ENCODE measurements around the gene SPO11. TPM values are rescaled to one million over a fixed set of nuclear protein-coding genes. Genes with fewer than 3 reads are reported as not detected.

The SPO11 gene
- total RNA-seq, result not detected

GRCh38 chr20:57329608-57330221, at the start of gene SPO11:
Gene SPO11 (plus strand): TSS chr20:57329803. CDS start chr20:57329868, 65 bp downstream.
- no peak within 1 kb of the TSS for H3K4me3 ChIP-seq (ENCODE audit: low read depth, poor library complexity, severe bottlenecking)
- intact Hi-C loops (cut with DNase I; ENCODE audit: low total_unique reads), result no loop called here
- WGBS, 2 donors, result 72 to 86% methylated on average over 31 to 32 of the region's 40 CpGs
- no peak for TF ChIP-seq POLR2A (IDR thresholded peaks at IDR 0.05)
- TF ChIP-seq, protein P1, sequence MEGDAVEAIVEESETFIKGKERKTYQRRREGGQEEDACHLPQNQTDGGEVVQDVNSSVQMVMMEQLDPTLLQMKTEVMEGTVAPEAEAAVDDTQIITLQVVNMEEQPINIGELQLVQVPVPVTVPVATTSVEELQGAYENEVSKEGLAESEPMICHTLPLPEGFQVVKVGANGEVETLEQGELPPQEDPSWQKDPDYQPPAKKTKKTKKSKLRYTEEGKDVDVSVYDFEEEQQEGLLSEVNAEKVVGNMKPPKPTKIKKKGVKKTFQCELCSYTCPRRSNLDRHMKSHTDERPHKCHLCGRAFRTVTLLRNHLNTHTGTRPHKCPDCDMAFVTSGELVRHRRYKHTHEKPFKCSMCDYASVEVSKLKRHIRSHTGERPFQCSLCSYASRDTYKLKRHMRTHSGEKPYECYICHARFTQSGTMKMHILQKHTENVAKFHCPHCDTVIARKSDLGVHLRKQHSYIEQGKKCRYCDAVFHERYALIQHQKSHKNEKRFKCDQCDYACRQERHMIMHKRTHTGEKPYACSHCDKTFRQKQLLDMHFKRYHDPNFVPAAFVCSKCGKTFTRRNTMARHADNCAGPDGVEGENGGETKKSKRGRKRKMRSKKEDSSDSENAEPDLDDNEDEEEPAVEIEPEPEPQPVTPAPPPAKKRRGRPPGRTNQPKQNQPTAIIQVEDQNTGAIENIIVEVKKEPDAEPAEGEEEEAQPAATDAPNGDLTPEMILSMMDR (IDR thresholded peaks at IDR 0.05), result no peak
- no peak for DNase-seq (ENCODE audit: low spot score in 2 of 2)

DNA sequence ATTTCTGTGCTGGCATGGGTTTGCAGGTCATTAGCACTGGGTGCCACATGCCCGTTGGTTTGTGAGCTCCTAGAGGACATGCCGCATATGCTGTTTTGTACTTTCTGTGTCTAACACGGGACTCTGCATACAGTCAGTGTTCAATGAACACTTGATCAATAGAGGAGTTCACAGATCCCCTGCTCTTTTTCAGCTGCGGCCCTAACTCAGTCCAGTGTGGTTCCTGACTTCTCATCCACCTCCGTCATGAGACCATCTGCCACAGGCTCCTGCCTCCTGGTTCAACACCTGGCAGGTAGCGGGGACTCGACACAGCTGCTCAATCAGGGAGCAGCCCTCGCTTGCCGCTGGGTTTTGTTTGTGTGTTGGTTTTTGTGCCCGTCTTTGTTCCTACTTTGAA, 49.4 kb upstream of the SPO11 start:
- no peak for DNase-seq (ENCODE audit: low spot score in 2 of 2)
- intact Hi-C loops (cut with DNase I; ENCODE audit: low total_unique reads), result no loop called here
- 89 to 95% methylated on average over 10 of the region's 10 CpGs for WGBS, 2 donors
- no peak for TF ChIP-seq POLR2A (IDR thresholded peaks at IDR 0.05)
- TF ChIP-seq, protein P1 (IDR thresholded peaks at IDR 0.05), result no peak
- no peak overlapping the region for H3K4me3 ChIP-seq (ENCODE audit: low read depth, poor library complexity, severe bottlenecking)

DNA sequence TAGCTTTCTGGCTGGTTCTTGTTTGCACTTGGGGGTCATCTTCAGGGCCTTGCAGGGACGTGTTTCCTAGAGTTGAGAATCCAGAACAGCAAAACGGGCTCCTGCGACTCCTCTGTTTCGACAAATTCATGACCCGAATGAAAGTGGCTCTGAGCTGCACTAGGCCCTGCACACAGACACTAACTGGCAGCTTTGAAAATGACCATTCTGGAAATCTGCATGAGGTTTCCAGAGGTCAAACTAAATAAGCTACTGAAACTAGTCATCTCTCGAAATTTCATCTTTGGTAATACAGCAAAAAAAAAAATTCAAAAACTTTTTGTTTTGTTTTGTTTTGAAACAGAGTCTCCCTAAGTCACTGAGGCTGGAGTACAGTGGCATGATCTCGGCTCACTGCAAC, 47.7 kb upstream of the SPO11 start:
- DNase-seq (ENCODE audit: low spot score in 2 of 2), result no peak
- intact Hi-C loops (cut with DNase I; ENCODE audit: low total_unique reads), result no loop called here
- 90 to 91% methylated on average over 7 of the region's 7 CpGs for WGBS, 2 donors

GRCh38 chr20:57282670-57283361, 46.8 kb upstream of the SPO11 start:
- TF ChIP-seq, protein P1 (IDR thresholded peaks at IDR 0.05), result no peak
- TF ChIP-seq POLR2A (IDR thresholded peaks at IDR 0.05), result no peak
- WGBS, 2 donors, result 43 to 45% methylated on average over 18 of the region's 18 CpGs
- intact Hi-C loops (cut with DNase I; ENCODE audit: low total_unique reads), result no loop called here

More for the DNA sequence above, 47.7 kb upstream of the SPO11 start:
- no peak overlapping the region for H3K4me3 ChIP-seq (ENCODE audit: low read depth, poor library complexity, severe bottlenecking)
- TF ChIP-seq POLR2A (IDR thresholded peaks at IDR 0.05), result no peak
- TF ChIP-seq, protein P1 (IDR thresholded peaks at IDR 0.05), result no peak

DNA sequence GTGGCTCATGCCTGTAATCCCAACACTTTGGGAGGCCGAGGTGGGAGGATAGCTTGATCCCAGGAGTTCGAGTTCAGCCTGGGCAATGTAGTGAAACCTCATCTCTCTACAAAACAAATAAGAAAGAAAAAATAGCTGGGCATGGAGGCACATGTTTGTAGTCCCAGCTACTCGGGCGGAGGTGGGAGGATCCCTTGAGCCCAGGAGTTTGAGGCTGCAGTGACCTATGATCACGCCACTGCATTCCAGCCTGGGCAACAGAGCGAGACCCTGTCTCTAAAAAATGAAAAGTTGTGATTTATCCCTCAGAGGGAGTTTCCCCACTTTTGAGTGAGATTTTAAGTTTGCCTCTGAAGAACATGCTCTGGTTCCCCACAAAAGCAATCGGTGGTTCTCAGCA, 45.7 kb upstream of the SPO11 start:
- TF ChIP-seq POLR2A (IDR thresholded peaks at IDR 0.05), result no peak
- TF ChIP-seq, protein P1 (IDR thresholded peaks at IDR 0.05), result no peak
- no peak for DNase-seq (ENCODE audit: low spot score in 2 of 2)
- intact Hi-C loops (cut with DNase I; ENCODE audit: low total_unique reads), result no loop called here
- no peak overlapping the region for H3K4me3 ChIP-seq (ENCODE audit: low read depth, poor library complexity, severe bottlenecking)
- 83 to 91% methylated on average over 7 of the region's 7 CpGs for WGBS, 2 donors

More at GRCh38 chr20:57282670-57283361, 46.8 kb upstream of the SPO11 start:
- no peak for DNase-seq (ENCODE audit: low spot score in 2 of 2)
- no peak overlapping the region for H3K4me3 ChIP-seq (ENCODE audit: low read depth, poor library complexity, severe bottlenecking)

All from lower leg skin (tissue), 4 donors.